ENCODE results near the gene SENP7.

- TF ChIP-seq EP300 (conservative IDR thresholded peaks at IDR 0.05; ENCODE audit: poor library complexity, severe bottlenecking) (no peak), CTCF (IDR thresholded peaks at IDR 0.05; ENCODE audit: poor library complexity, severe bottlenecking) (no peak), MXI1 (conservative IDR thresholded peaks at IDR 0.05; ENCODE audit: poor library complexity, severe bottlenecking) (no peak), EZH2 (IDR thresholded peaks at IDR 0.05; ENCODE audit: borderline replicate concordance, insufficient read depth, low read length, poor library complexity, severe bottlenecking) (no peak), TAF1 (IDR thresholded peaks at IDR 0.05; ENCODE audit: low read depth) (no peak)
These were observed 14.9 kb upstream of the SENP7 start for GRCh38 chr3:101527906-101528305.

All from neural cell (in vitro differentiated cells).